ENCODE measurements around the gene RFNG.

RFNG gene

DNA sequence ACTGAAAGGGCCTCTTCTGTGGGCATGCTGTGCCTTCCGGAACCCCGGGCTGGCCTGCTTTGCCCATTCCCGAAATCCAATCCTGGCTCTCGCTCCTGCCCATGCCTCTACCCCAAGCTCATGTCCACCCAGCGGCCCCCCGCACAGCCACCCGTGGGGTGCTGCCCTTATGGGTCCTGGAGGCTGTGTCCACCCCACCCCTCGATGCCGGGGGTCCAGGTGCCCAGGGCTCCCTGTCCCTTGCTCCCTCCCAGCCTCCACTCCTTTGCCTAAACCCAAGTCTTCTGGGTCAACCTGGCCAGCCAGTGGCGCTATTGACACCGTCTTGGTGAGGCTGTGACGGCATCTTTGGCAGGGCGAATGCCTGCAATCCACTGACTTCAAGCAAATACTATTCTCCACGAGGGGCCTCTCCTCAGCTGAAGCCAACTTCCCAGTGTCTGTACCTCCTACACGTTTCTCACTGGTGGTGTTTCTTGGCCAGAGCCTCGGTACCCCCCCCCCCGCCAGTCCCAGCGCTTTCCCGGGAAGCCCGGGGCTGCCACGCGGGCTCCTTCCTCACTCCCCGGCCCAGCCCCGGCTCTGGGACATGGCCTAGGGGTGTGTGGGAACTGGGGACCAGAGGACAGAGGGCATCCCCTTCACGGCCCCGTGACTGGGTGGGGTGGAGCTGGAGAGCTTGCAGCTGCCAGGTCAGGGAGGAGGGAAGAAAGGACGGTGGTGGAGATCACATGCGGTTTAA is 26.2 kb upstream of the RFNG start:
- no peak for DNase-seq (ENCODE audit: low read depth)

DNA sequence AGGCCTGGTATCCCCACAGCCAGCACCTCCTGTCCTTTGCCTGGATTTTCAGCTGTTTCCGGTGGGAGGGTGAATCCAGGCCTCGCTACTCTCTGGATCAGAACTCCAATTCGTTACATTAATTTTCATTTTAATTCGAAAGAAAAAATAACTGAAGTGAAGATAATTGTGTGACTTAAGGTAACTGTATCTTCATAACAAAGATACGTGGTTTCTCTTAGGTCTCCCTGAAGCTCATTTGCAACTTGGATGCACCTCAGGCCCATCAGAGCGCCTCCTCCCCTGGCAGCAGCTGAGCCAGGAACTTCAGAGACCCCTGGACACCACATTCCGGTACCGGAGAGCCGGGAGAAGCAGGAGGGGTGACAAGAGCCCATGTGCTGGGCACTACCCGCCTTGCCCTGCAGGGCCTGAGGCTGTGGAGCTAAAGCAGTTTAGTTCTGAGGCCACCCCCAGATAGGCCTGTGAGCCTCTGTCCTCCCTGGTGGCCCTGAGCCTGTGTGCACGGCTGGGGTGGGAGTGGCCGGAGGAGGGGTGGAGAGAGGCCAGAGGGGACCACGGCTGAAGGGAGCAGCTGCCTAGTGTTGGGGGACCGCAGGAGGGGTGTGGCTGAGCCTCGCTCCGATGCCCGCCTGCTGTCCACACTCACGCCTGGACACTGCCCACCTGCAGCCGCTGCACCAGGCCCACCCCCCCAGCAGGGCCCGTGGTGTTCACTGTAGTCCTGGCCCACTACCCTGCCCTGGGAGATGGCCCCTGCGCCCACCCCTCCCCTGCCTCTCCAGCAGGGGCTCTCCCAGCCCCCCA is 25.4 kb upstream of the RFNG start:
- no peak for DNase-seq (ENCODE audit: low read depth)

DNA sequence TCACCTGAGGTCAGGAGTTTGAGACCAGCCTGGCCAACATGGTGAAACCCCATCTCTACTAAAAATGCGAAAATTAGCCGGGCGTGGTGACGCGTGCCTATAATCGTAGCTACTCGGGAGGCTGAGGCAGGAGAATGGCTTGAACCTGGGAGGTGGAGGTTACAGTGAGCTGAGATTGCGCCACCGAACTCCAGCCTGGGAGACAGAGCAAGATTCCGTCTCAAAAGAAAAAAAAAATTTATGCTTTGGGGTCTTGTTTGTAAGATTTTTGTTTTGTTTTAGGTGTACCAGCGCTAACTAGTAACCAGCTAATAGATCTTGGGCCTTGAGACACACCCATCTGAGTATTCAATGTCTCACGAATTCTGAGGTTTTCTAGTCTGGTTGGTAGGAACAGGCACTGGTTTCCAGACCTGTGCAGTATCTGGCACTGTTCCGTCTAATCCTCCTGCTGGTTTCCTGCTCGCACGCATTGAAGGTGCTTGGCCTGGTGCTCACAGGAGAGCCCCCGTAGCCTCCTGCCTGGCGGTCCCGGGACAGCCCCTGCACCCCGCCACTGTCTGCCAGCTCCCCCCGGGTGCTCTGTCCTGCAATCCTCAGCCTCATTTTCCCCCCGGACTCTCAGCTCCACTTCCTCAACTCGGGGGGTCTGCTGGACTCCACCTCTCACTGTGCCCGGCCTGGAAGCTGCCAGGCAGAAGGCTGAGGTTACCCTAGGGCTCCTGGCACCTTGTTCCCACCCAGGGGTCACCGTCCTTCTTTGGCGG is 24.6 kb upstream of the RFNG start:
- DNase-seq (ENCODE audit: low read depth) = no peak

- DNase-seq (ENCODE audit: low read depth) = no peak
Measured at GRCh38 chr17:82073446-82073845, 21.8 kb upstream of the RFNG start.

DNA sequence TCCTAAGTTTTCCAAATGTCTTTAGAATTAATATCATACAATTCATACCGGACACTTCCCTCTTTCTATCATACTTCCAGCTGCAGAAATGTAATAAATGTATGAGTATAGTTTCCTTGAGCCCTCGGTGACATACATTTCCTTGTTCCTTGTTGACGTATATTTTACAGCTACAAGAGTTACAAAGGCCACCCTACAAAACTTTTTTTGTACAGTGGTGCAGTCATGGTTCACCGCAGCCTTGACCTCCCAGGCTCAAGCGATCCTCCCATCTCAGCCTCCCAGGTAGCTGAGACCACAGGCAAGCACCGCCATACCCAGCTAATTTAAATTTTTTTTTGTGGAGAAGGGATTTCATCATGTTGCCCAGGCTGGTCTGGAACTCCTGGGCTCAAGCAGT is 21.2 kb upstream of the RFNG start:
- no peak for DNase-seq (ENCODE audit: low read depth)

DNA sequence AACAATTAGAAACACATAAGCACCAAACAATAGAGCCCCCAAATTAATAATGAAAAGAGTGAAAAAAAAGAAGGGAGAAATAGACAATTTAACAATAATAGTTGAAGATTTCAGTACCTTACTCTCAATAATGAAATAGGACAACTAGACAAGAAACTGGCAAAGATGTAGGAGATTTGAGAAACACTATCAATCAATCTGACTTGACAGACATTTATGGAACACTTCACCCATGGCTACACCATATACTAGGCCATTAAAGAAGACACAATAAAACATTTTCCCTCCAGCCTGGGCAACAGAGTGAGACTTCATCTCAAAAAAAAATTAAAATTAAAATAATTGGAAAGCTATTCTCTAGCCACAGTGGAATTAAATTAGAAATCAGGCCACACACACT is 19.0 kb upstream of the RFNG start:
- no peak for DNase-seq (ENCODE audit: low read depth)

DNA sequence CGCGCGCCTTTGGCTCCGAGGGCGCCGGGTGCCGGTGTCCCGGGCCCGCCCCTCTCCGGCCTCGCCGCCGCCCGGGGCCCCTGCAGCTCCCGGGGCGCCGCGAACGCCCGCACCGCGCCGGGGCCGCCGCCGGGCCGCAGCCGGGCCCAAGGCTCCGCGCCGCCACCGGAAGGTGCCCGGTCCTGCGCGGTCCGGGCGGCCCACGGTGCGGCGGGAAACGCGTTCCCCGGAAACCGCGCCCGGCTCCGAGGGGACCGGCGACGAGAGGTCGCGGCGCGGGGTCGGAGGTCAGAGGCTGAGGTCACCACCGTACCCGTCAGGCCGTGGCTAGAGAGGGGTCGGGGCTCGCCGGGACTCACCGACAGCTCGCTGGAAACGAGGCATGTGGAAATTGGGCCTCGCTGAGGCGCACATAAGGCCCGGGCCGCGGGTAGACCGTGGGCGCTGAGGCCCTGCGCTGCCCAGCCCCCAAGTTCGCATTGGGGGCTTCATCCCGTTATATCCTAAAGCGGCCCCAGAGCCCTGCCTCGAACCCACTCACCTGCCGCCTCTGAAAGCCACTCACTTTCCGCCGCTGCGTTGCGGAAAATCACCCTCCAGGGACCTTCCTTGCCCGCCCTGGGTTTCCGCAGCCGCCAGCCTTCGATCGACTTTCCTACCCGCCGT is 14.2 kb upstream of the RFNG start, which contains the start of gene DUS1L:
DUS1L (minus strand) TSS at position 167 of the 666 bp plus-strand sequence. CDS start 745 bp downstream, outside the sequence.
- peak; percentile 61 for DNase-seq (ENCODE audit: low read depth)

- no peak for DNase-seq (ENCODE audit: low read depth)
Measured at GRCh38 chr17:82065193-82065637, 13.6 kb upstream of the RFNG start.

DNA sequence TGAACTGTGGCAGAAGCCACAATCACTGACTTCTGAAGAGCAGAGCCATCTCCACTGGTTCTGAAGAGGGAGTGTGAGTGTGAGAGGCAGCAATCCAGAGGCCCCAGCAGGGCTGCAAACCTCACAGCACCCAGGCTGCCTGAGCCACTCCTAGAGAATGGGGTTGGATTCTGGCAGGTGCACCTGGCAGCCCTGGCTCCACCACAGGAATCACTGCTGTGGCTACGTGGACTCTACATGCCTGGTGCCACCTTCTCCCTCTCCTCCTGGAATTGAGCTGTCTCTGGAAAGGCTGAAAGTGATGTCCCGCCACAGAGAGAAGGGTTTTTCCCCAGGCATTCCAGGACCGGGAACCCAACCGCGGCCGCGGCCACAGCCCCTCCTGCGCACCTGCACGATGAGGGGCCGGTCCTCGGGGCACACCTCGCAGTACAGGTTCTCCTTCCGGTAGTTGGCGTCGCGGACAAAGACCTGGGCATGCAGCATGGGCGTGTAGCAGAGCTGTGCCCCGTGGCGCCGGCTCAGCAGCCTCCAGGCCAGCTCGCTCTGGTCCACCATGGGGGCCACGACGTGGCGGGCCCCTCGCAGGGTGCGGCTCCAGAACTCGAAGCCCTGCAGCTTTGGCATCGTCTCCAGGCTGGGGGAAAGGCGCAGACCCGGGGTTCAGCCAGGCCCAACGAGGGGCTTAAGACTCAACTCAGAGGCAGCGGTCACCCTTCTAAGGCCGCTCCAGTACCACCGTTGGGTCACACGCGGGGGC is 13.0 kb upstream of the RFNG start:
- no peak for DNase-seq (ENCODE audit: low read depth)

DNA sequence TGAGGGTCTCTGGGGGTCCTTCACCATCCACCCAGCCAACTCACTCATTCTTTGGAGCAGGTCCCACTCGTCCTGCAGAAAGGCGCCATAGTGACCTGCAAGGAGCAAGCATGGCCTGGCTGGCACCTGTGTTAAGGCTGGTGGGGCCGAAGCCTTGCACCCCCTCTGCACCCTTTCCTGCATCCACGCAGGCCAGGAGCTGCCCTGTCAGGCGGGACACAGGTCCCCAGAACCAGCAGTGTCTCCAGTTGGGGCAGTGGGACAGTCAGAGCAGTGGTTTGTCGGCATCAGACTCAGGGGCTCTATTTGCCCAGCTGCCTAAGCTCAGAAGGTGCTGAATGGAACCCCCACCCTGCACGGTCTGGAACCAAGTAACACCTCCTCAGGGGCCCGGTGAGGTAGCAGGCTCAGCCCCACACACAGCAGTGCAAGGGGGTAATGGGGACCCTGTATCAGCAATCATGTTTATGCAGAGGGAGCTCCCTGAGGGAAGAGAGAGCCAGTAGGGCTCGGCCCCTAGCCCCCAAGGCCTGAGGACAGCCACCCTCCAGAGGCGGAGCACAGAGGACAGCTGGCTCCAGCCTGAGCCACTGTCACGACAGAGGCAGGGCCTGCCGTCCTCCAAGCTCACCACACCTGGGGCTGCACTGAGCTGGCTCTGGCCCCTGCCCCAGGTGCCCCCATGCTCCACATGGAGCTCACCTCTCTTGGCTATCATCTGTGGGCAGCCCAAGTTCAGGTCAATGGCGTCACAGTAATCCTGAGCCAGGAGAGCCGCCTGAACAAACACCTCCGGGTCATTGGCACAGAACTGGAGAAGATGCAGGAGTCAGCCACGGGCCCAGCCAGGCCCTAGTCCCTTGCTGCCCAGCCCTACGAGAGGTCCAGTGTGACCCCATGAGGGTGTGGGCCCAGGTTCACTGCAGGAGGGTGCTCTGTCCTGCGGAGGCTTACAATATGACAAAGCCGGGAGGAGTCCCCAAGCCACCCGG is 12.1 kb upstream of the RFNG start:
- DNase-seq (ENCODE audit: low read depth) = no peak

- DNase-seq (ENCODE audit: low read depth) = no peak
Measured at GRCh38 chr17:82062984-82063368, 11.4 kb upstream of the RFNG start.

DNA sequence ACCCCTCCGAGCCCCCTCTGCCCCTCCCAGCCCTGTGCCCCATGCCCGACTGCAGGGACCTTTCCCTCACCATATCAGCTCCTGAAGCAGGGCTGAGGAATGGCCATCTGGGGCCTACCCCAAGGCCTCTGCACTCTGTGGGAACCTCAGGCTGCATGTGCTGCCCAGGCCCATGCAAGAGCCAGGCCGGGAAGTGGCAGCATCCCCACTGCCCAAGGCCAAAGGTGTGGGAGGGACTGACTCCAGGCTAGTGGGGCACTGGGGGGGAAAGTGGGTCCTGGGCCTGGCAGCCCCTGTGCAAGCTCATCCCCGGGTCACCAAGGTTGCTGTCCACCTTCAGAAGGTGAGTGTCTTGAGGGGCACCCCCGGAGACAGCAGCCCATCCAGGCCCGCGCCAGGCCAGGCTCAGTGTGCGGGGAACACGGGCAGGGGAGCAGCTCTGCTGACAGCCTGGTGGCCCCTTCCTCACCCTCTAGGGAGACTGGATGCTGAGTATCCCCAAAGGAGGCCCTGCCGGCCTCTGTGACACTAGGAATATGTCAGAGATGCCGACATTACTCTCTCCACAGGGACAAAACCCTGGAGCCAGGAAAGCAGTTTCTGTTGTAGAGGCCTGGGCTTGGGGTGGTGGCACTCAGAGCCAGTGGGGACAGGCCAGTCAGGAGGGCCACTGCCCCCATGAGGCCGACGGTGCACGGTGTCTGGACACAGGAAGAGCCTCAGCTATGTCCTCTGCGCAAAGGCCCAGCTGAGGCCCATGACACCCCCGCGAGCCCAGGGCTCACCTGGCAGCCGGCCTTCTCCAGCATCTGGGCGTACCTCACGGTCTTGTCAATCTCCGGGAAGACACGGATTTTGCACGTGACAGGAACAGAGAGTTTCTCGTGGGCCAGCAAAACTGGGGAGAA is 10.7 kb upstream of the RFNG start:
- DNase-seq (ENCODE audit: low read depth) = no peak

DNA sequence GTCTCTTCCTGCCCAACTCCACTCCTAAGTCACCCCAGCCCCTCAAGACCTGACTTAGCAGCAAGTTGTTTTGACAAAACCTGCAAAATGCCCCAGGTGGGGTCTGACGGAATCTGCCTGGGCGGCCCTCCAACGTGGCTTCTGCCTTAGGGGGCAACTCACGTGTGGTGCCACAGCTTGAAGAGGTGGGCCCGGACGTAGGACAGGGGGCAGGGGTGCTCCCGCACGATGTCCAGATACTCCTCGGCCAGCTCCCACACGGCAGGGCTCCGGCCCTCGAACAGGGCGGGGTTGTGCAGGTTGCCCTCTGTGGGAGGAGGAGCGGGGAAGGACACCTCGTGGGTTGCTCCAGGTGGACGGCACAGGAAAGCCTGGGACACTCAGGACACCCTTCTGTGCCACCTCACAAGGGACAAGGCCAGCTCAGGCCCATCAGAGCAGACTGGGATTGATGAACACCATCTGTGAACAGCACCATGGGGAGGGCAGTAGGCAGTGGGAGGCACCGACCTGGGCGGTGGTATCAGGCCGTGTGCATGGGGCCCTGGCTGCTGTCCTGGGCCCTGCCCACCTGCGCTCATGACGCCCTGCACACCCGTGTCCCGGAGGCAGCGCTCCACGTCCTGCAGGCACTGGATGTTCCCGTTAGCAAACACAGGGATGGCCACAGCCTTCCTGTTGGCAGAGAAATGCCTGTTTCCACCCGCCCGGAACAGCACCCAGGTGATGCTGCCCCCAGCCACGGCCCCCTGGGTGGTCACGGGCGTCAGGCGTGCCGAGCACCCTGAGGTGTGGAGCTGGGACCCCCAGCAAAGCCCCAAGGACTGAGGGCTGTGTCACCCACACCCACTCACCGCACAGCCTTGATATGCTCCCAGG is 9.7 kb upstream of the RFNG start:
- DNase-seq (ENCODE audit: low read depth) = no peak

- no peak for DNase-seq (ENCODE audit: low read depth)
Measured at GRCh38 chr17:82060614-82061013, 9.0 kb upstream of the RFNG start.

DNA sequence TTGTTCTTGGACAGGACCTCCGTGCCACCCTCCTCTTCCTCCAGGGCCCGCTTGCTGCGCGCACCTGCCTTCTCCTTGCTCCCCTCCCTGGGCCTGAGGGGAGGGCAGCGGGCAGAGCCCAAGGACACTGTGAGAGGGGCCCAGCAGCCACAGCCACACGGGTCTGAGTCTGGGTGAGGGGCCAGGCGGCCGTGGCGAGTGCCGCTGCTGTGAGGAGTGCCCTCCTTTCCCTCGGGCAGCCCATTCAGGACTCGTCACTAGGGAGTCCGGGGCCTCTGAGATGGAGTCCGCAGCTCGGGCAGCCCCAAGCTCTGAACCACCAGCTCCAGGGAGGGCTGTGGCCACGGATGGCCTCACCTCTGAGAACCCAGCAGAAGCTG is 8.4 kb upstream of the RFNG start:
- DNase-seq (ENCODE audit: low read depth) = no peak

- DNase-seq (ENCODE audit: low read depth) = no peak
Measured at GRCh38 chr17:82059272-82060000, 7.8 kb upstream of the RFNG start.

DNA sequence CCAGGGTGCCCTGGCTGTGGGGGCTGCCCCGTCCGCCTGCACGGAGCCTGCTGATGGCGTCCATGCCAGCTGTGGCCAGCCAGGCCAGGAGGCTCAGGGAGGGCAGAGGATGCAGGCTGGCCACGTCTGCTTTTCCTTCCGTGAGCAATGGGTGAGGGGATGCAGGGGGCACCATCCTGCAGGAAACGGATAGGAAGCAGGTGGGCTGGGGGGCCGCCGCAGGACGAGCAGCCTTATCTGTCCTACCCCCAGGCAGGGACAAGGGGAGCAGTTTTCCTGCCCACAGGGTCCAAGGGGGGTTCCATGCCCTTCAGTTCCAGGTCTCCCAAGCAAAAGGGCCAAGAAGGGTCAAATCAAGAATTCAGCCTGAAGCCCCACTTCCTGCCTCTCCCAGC is 7.2 kb upstream of the RFNG start:
- no peak for DNase-seq (ENCODE audit: low read depth)

Measured in activated T-cell treated with anti-CD3 and anti-CD28 coated beads for 24 hours (primary cell).